ENCODE data around the gene DHCR24.
"Not testable (repeated sequence)": the region's sequence is repeated elsewhere in the genome, so short reads cannot be mapped to it uniquely, and the experiment has no call there.

DHCR24 gene

DNA sequence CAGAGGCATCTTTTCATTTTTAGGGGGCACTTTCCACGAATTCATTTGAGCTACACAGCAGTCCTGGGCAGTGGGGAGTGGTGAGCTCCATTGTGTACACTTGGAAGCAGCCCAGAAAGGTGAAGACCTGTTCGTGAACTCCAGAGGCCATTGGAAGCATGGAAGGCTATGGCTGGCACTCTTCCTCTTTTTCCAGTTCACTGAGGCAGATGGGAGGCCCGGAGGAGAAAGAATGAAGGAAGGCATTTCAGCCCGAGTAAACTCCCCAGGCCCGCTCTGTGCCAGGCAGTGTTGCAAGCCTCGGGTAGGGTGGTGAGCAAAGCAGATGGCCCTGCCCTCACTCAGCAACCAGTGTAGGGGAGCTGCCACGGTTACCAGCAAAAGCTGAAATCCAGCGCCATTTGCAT, 673 bp upstream of the DHCR24 start:
- no peak for DNase-seq

DNA sequence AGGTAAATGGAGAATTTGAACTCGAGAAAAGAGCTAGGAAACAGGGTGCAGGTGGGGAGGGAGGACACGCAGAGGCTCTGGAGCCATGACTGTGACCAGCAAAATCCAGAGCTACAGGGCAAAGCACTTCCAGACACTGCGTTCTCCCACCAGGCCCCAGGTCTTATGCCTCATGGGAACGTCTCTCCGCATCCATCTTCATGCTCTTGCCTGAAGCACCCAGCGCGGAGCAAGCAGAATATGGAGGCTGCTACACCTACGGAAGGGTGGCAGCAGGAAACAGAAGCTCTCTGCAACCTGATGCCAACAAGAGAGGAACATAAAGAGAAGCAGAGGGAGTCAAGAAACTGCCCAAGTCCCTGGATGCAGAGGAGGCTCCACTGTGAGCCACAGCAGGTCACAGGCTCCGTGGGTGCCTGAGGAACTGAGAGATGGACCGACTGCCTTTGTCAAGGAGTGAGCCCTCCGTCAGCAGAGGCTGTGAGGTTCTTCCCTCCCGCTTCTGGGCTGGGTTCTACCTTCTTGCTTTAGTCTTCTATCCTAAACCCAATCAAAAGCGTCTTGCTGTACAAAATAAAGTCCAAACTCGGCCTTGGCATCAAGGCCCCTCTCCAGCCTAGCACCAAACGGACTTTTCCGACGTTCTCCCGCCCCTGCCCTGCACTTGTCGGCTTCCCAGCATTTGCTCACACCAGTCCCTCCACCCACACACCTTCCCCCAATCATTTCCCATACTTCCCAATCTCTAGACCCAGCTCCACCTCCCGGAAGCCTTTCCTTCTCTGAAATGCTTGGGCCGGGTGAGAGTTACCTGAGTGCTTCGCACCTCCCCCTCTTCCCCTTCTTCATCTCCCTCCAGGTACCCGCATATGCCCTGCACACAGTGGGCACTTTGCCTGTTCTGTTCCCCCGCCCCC, 930 bp downstream of the DHCR24 start:
- no peak for DNase-seq

DNA sequence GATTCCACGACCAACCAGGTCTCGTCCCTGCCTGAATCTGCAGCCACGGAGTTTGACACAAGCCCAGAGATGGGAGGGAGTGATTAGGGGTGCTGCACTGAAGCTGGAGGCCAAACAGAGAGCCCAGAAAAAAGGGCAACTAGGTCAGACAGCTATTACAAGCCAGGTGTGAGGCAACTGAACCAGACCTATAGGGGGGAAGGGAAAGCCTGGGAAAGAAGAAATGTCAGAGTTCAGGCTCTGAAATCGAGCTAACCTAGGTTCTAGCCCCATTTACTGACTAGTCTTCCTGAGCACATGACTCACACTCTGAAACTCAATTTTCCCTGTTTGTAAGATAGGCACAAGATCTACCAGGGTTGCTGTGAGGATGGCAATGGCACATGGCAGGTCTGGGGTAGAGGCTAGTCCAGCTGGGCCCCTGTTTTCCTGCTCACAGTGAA, 1.7 kb downstream of the DHCR24 start:
- no peak for DNase-seq

DNA sequence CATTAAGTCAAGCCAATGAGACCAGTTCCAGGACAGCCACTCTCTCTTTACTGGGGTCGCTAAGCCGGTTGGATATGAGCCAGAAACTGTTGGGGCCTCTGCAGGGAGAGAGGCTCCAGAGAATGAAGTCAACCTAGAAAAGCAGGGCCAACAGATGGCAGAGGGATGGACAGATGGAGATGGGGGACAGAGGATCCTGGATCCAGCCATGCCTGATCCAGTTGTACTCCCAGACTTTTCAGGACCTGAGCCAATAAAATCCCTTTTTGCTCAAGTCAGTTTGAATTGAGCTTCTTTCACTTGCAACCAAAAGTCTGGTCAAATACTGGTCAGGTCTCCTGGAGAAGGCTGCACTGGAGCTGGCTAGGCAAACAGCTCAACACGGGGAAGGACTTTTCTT, 2.2 kb downstream of the DHCR24 start:
- DNase-seq = no peak

DNA sequence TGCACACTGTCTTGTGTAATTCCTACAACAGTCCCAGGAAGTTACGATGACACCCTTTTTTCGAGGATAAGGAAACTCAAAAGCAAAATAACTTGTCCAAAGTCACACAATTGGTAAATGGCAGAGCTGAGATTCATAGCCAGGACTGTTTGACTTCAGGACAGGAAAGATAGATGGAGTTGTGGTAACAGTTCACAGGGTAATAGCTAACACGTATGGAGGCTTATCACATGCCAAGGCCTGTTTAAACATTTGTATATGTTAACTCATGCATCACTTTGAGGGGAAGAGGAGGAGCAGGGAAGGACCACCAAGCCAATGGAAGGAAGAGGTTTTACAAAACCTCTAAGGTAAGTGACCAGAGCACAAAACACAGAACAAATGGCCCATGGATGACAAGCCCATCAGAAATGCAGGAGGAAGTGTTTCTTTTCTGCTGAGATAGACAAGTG, 2.8 kb downstream of the DHCR24 start:
- no peak for DNase-seq

DNA sequence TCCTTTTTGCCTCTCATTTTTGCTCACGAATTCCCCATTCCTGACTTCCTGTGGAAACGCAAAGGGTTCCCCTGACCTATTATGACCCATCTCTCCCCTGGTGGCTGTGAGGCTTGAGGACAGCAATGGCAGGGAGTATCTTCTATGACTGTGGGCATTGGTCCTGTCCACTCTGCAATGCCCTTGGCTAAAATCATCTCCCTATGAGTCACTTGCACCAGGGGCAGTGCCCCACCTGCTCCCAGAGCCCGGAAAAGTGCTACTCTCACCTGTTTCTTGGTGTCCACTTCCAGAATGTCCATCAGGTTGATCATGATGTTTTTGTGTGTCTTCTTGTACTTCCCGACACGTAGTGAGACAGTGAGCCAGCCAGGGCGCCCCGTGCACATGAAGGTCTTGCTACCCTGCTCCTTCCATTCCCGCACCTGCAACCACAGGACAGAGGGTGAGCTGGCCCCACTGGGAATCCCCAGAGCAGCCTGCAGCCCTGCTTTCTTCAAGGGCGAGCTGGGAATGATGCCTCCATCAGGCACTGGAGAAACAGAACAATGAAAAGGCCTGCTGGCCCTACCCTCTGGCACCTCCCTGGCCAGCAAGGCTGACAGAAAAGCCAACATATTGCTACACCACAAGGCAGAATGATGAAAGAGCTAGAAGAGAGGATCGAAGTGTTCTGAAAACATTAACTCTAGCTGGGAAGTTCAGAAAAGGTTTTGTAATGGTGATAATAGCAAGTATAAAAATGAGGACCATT, 3.5 kb downstream of the DHCR24 start:
- DNase-seq = no peak

DNA sequence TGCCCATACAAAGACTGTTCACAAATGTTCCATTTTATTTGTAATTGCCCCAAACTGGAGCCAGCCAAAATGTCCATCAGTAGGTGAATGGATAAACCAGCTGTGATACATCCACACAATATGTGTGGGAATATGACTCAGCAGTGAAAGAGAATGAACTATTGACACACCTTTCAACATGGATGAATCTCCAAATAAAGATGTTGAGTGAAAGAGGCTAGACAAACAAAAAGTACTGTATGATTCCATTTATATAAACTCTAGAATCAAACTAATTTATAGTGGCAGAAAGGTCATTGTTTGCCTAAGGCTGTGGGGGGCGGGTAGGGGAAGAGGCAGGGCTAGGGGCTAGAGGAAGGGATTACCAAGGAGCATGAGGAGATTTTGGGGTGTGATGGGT, 4.5 kb downstream of the DHCR24 start:
- no peak for DNase-seq

DNA sequence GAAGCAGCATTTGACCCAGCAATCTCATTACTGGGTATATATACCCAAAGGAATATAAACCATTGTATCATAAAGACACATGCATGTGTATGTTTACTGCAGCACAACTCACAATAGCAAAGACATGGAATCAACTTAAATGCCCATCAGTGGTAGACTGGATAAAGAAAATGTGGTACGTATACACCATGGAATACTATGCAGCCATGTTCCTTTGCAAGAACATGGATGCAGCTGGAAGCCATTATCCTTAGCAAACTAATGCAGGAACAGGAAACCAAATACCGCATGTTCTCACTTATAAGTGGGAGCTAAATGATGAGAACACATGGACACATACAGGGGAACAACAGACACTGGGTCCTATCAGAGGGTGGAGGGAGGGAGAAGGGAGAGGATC, 5.4 kb downstream of the DHCR24 start:
- not testable (repeated sequence) for DNase-seq

DNA sequence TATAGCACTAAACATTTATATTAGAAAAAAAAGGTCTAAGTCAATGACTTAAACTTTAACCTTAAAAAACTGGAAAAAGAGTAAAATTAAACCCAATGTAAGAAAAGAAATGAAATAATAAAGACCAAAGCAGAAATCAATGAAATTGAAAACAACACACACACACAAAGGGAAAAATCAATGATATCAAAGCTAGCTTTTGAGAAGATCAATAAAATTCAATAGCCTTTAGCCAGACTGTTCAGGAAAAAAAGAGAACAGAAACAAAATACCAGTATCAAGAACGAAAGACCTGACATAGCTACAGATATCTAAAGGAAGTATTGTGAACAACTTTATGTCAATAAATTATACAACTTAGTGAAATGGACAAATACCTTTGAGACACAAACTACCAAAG, 7.1 kb downstream of the DHCR24 start:
- DNase-seq = no peak

DNA sequence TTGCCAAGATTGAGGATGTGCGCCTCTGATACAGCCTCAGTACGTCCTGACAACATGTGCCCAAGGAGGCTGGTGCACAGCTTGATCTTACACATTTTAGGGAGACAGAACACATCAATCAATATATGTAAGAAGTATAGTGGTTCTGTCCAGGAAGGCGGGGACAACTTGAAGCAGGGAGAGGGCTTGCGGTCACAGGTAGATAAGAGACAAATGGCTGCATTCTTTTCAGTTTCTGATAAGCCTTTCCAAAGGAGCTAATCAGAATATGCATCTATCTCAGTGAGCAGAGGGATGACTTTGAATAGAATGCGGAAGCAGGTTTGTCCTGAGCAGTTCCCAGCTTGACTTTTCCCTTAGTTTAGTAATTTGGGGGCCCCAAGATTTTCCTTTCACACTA, 10.2 kb downstream of the DHCR24 start:
- DNase-seq = no peak

DNA sequence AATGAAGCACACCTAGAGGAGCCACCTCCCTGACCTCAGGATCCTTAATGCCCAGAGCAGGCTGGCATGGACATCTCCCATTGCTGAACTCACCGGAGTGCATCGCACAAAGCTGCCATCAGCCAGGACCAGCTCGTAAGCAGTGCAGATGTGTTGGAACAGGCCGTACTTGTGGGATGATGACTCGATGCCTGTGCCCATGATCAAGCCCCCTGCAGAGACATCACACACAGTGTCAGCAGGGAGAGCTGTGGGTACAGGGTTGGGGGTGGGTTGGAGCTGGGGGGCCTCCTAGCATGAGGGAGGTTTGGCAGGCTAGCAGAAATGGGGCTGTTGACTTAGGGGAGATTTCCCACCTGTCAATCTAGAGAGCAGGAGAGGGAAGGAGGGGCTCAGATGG, 12.0 kb downstream of the DHCR24 start:
- no peak for DNase-seq

DNA sequence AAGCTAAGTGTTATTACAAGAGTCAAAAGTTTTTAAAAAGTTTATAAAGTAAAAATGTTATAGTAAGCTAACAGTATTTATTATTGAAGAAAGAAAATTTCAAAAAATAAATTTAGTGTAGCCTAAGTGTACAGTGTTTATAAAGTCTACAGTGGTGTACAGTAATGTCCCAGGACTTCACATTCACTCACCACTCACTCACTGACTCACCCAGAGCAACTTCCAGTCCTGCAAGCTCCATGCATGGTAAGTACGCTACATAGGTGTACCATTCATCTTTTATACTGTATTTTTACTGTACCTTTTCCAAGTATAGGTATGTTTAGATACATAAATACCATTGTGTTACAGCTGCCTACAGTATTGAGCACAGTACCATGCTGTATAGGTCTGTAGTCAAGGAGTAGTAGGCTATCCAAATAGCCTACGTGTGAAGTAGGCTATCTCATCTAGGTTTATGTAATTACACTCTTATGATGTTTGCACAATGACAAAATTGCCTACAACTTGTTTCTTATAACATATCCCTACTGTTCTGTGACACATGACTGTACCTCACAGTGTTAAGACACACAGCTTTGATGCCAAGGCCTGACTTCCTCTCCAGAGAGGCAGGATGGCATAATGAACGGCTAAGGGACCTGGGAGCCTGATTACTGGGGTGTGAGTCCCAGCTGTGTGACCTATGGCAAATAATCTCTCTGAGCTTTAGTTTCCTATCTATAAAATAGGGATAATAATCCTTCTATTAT, 12.7 kb downstream of the DHCR24 start:
- no peak for DNase-seq

DNA sequence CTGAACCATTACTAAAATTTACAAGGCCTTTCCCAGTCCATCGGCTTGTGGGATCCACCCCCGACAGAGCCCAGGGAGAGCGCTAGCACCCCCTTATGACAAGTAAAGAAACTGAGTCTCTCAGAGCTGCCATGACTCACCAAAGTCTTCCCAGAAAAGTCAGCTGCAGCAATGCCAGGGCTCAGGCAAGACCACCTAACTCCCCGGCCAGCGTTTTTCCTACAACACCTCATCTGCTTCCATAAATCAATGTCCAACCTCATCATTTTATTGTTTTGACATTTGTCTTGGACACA, 15.0 kb downstream of the DHCR24 start:
- DNase-seq = no peak

DNA sequence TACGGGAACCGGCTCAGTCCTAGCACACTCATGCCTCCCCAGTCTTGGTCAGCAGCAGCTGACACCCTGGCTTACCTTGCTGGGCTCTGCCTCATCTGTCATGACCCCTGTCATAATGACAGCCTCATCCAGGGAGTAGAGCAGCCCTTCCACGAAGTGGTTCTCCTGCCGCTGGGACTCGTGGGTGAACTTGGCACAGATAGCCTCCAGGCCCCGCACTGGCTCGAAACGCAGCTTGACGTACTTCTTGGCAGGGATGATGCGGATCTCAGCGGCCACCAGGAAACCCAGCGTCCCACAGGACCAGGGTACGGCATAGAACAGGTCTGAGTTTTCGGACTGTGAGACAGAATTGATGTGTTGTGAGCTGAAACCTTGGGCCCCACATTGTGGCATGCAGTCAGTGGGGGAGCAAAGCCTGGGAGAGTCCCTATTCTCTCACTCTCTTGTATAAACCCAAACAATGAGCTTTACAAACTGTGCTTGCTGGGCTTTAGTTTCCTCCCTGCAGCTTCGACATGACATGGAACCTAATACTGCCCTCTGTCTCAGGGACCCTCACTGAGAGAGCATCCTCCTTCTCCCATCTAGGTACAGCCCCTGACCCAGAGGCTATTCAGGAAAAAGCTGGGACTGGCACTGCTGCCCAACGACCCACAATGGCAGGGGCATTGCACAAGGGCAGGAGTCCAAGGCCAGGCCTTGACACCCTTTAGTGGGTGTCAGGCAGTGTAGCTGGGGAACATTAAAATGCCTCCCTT, 15.5 kb downstream of the DHCR24 start:
- no peak for DNase-seq

DNA sequence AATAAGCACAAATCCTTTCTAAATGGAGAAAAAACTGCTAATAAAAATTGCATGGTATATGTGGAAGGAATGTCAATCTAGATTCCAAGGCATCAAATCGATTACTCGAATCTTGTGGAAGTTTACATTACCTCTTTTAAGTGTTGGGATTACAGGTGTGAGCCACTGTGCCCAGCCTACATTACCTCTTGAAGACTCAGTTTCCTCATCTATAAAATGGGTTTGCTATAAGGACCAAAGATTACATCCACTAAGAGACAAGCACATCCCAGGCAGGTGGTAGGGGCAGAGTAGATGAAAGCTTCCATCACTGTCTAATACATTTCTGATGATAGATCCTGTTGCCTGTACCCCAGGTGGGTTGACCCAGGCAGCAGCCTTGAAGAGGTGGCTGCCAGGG, 16.1 kb downstream of the DHCR24 start:
- no peak for DNase-seq

DNA sequence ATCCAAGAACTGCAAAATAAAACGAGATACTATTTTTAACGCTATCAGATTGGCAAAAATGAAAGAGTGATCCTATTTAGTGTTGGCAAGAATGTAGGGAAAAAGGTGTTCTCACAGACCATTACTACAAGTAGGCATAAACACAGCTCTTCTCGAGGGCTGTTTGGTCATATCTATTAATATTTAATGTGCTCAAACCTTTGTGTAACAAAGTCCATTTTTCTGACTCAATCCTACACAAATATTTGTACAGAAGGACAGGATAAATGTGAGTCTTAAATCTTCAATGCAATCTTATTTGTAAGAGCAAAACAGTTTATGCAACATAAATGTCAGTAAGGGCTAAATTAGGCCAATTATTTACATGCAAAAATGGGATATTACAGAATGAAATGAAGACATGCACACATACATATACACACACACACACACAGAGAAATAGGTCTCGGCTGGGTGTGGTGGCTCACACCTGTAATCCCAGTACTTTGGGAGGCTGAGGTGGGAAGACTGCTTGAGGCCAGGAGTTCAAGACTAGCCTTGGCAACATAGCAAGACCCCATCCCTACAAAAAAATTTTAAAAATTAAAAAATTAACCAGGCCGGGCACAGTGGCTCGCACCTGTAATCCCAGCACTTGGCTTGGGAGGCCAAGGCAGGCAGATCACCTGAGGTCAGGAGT, 17.7 kb downstream of the DHCR24 start:
- no peak for DNase-seq

DNA sequence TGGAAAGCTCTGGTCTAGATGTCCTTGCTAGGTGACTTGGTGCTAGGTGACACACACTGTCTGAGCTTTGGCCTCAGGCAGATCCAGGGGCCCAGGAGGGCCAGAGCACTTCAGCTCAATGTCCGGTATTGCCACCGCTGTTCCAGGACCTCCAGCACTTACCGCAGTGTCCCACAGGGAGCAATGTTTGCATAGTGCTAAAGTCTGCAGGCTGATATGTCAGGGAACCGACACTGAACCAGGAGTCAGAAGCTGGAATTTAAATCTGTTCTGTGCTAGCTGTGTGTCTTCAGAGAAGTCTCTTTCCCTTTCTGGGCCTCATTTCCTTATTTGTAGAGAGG, 19.3 kb downstream of the DHCR24 start:
- DNase-seq = no peak

DNA sequence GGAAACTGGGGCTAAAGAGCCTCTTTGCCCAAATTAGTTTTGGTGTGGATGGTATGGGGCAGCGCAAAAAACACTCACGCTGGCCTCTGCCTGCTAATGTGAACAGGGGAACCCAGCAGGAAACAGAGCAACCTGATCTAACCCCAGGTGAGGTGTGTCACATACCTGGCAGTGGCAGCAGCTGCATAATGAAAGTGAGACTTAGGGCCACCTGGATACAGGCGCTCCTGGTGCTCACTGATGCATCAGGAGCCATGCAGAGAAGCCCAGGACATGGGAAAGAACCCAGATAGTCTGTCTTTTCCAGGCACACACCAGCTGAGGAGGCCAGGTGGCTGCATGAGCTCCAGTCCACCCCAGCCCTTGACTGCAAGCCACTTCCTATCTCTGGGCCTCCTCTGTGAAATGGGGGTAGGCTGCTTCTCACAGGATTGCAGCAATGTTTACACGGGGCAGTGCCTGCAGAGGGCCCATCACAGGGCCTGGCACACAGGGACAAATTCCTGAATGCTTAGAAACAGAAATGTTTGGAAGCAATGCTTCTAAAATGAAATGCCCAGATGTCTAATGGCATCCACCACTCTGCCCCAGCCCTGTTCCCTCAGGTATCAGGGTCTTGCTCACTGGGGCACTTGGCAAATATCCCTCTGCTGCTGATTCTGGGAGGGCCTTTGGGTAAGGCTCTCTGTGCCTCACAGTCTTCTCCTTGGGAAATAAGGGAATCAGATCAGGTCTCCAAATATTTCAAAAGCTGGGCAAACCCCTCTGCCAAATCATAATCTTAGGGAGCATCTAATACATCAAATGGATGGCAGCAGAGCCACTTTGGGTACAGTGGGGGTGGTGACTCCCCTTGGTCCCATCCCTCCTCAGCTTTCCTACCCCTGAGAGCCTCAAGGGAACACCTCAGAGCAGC, 19.9 kb downstream of the DHCR24 start:
- DNase-seq = no peak

DNA sequence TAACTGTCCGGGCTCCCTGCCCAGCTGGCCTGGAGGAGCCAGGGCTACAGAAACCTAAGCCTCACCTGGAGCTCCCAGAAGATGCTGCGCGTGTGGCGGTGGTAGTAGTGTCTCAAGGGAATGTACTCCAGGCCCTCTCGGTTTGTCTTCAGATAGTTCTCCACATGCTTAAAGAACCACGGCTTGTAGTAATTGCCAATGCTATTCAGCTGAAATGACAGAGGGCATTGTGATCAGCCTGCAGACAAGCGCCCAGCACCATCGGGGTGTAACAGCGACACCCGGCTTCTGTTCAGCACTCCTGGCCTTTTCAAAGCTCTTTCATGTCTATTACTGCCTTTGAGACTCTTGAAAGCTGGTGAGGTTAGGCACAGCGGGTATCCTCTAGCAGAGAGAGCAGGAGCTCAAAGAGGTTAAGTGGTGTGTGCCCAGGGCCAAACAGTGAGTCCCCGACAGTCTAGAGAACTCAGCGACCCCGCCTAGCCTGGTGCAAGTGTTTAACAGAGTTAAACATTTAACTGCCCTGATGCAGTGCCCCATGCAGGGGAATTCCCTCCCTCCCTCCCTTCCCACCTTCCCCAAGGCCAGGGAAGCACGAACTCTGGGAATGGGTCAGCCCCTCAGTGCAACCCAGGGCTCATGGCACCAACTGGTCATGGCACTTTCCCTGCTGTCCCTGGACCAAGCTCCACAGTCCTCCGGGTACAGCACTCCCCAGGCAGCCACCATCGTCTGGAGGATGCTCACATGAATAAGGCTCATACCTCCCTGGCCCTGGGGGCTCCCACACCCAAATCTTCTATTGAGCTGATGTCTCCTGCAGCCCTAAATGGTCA, 21.5 kb downstream of the DHCR24 start:
- DNase-seq = no peak

Measured in stimulated activated naive CD4-positive, alpha-beta T cell treated with Interleukin-2 at 50 U/mL for 16 hours (primary cell).